Activated CD8-positive, alpha-beta memory T cell treated with anti-CD3 and anti-CD28 coated beads for 48 hours (primary cell): ENCODE data around the gene LDB2.

Source experiments
- DNase-seq, 3 experiments: peaks; one replicate each; pipeline ENCODE4 v3.0.0-alpha.2; 2020; ENCODE audit warnings: low read depth in 2 of 3, low spot score in 2 of 3

Gene LDB2

DNA sequence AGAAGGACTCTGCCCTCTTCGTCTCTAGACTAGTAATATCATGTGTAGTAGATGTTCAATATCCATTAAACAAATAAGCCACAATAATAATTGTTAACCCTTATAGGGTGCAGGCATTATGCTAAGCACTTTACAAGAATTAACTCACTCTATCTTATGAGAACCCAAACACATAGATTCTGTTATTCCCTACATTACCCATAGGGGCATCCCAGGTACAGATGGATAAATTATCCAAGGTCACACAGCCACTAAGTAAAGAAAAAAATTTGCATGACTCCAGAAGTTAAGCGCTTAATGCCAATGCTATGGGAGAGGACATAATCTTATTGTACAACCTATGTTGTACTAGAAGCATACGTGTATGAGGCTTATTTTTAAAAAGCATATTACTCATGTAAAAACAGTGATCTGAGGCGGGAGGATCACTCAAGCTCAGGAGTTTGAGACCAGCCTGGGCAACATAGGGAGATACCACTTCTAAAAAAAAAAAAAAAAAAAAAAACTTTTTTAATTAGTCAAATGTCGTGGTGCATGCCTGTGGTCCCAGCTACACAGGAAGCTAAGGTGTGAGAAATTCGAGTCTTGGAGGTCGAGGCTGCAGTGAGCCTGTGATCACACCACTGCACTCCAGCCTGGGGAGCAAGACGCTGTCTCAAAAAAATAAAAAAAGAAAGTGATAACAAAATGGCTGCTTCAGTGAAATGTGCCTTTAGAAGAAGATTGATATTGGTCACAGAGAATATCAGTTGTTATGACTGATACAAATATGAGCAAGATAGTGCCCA is 13.6 kb downstream of the LDB2 start:
- DNase-seq: no peak

GRCh38 chr4:16883806-16884205 is 14.6 kb downstream of the LDB2 start:
- no peak for DNase-seq

- DNase-seq: no peak
These were observed 17.1 kb downstream of the LDB2 start for GRCh38 chr4:16881151-16881884.

GRCh38 chr4:16875487-16875886 is 23.0 kb downstream of the LDB2 start:
- no peak for DNase-seq

- no peak for DNase-seq
These were observed 28.7 kb downstream of the LDB2 start for GRCh38 chr4:16869594-16870245.

DNA sequence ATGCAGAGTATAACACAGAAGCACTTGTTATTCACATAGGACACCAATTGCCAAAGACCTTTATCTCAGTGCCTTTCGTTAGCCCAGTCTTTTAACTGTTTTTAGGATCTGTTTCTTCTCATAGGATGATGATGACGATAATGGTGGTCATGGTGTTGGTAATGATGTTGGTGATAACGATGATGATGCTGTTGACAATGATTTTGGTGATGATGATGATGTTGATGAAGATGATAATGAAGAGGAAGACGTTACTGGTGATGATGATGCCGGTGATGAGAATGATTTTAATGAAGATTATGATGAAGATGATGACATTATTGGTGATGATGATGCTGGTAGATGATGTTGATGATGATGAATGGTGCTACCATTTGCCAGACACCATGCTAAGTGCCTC is 29.8 kb downstream of the LDB2 start:
- DNase-seq: no peak

DNA sequence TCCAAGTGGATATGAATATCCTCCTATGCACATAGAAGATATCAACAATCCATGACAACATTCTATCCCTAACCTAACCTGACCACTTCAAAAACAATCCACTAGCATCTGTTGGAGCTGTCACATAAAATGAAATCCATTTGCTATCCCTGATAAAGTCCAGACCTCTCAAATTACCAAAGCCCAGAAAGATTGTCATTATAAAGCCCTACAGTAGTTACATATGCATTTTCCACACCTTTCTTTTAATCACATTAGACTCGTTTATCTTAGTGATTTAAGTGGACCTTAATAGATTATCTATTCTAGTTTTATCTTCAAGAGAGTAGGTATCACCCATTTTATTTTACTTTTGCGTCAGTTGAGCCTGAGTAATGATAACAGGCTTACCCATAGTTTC is 30.6 kb downstream of the LDB2 start:
- no peak for DNase-seq

DNA sequence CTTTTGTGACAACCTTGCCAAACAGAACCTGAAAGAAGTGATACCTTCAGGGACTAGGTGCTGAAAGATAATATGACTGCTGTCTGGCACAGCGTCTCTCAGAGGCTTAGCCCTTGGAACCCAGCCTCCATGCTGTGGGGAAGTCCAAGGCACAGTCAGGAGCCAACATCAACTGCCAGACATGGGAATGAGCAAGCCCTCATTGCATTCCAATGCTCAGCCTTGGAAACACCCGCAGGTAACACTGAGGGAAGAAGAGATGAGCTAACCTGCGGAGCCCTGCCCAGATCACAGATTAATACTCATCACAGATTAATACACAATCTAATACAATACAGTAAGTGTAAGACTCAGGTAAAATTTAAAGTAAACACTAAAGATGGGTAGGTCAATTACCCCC is 31.5 kb downstream of the LDB2 start:
- no peak for DNase-seq

GRCh38 chr4:16865897-16866283 is 32.6 kb downstream of the LDB2 start:
- no peak for DNase-seq

- DNase-seq: no peak
These were observed 33.1 kb downstream of the LDB2 start for GRCh38 chr4:16865209-16865896.

DNA sequence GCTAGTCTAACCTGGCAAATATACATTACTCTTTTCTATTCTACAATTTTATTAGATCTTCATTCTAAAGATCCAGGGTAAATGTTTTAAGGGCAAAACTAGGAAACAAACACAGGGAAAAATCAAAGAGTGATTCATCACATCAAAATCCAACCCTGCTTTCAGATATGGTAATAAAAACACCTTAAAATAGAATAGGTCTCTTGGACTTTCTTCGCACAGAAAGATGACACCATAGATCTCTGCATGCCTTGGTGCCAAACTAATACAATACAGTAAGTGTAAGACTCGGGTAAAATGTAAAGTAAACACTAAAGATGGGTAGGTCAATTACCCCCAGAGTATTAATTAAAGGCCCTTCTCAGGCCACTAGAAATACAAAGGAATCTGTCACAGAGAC is 34.2 kb downstream of the LDB2 start:
- no peak for DNase-seq

- no peak for DNase-seq
These were observed 35.7 kb downstream of the LDB2 start for GRCh38 chr4:16862697-16863096.

DNA sequence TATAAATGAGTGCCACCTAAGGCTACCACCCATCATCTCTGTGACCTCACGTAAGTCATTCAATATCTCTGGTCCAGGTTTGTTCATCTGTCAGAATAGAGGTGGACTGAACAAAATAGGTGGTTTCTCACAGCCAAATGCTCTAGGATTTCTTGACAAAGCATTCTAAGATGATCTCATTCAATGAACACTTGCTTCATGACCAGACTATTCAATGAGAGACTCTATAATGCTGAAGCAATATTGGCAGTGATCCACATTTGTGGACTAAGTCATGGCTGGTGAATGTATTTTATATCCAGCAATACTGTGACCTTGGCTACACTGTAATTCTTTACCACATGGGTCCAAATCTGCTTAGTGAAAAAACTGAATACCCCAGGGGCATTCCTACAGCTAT is 37.9 kb downstream of the LDB2 start:
- no peak for DNase-seq

DNA sequence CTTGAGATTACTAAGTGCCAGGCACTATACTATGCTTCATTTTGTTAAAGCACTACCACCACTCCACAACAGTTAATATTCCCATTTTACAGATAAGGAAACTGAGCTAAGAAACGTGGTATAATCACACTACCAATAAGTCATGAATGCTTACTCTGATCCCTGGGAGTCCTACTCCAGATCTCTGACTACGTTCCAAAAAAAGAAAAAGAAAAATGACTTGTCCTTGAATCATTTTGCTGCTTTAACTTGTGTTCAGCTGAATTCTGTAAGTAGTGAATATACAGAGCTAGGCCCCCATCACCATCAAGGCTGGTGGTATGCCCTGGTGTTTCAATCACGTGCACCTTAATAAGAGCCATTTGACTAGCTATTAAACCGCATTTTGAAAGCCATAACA is 39.4 kb downstream of the LDB2 start:
- no peak for DNase-seq

GRCh38 chr4:16858275-16858752 is 40.1 kb downstream of the LDB2 start:
- DNase-seq: no peak

- DNase-seq: no peak
These were observed 41.0 kb downstream of the LDB2 start for GRCh38 chr4:16857425-16857824.

DNA sequence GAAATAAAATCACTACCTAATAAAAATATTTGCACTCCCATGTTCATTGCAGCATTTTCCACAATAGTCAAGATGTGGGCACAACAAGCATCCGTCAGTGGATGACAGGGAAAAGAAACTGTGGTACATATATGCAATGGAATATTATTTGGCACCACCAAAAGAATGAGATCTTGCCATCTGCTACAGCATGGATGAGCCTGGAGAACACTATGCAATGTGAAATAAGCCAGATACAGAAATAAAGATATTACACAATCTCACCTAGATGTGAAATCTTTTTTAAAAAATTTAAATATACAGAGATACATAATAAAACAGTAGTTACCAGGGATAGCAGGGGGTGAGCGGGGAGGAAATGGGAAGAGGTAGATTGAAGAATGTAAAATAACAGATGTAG is 44.8 kb downstream of the LDB2 start:
- no peak for DNase-seq

DNA sequence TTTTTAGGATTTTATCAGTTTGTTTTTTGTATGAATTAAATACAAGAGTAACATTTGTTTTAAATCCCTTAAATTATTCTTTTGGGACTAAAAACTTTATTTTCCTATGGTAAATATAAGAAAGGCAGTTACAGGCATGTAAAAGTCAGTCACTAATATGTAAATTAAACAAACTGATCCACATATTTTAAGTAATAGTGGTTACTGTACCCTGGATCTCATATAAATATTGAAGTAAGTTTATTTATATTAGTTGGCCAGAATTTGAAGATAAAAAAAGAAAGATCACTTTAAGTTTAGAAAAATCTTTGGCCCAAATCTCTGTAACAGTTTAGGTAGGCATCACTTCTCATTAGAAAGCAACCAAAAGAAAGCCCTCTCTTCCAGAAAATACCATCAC is 45.8 kb downstream of the LDB2 start:
- DNase-seq: no peak

DNA sequence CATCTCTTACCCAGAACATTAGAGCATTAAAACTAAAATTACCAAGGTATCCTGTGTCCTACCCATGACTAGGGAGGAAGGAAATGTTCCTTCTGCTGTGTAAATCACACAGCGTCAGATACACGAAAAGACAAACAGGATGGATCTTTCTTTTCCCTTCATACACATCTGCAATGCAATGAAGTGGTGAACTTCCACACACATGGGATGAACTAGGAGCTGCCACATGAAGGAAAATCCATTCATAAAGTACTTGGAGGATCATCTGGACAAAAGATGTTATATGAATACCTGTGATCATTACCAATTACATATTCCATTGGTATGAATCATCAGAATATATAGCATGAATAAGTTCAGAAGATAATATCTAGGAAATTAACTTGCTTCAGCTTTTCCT is 46.2 kb downstream of the LDB2 start:
- DNase-seq: no peak

DNA sequence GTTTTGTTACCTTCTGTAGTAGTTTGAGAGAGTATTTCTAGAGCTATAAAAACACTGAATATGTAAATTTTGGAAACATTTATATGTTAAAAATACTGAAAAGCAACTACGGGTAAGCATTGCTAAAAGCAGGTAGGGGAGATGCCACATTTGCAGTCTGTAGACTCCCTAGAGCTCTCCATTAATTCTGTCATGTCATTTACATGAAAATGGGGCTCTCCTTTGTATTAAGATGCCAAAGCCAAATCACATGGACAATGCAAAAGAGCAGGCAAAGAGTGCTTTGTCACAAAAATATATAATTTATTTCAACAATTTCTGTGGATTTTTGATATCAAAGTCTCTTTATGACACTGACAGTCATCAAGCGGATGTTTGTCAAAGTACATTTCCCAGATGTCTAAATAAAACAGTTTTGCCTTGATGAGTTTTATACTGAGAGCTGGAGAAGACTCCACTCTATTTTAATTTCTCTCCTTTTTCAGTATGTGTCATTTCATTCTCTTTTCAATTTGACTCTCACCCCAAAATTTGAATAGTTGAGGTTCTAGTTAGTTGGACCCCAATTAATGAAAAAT is 51.8 kb downstream of the LDB2 start:
- no peak for DNase-seq
